Amygdala (tissue), 56 donors: ENCODE results near the gene CSPG4.
A peak's percentile ranks its signal among the peaks of the same experiment; 100 is the strongest.
"Not testable (repeated sequence)": the region's sequence is repeated elsewhere in the genome, so short reads cannot be mapped to it uniquely, and the experiment has no call there.

ENCODE experiments used
- DNase-seq, 56 donors: peaks; one replicate each; lab custom pipeline; 2025; lab: John Stamatoyannopoulos, UW

The CSPG4 gene

GRCh38 chr15:75712668-75713337, at the start of gene CSPG4:
Gene CSPG4 (minus strand): TSS chr15:75712848. CDS start chr15:75712755, 93 bp downstream.
- DNase-seq = peak in 2 of 56 donors; percentile 14 to 29

- DNase-seq = not testable (repeated sequence)
Measured at GRCh38 chr15:75762357-75762718, 49.7 kb upstream of the CSPG4 start.

- no peak for DNase-seq
Measured at GRCh38 chr15:75761446-75762356, 49.1 kb upstream of the CSPG4 start.

- no peak for DNase-seq
Measured at GRCh38 chr15:75760704-75761435, 48.2 kb upstream of the CSPG4 start.

- not testable (repeated sequence) for DNase-seq
Measured at GRCh38 chr15:75760131-75760520, 47.5 kb upstream of the CSPG4 start.

- no peak for DNase-seq
Measured at GRCh38 chr15:75759416-75760130, 46.9 kb upstream of the CSPG4 start.

- DNase-seq = peak in 55 of 56 donors; percentile 12 to 92 (median 72)
Measured at GRCh38 chr15:75758071-75758872, 45.6 kb upstream of the CSPG4 start.

GRCh38 chr15:75754871-75755270, 42.2 kb upstream of the CSPG4 start:
- not testable (repeated sequence) for DNase-seq

- no peak for DNase-seq
Measured at GRCh38 chr15:75753145-75753544, 40.5 kb upstream of the CSPG4 start.

- DNase-seq = no peak
Measured at GRCh38 chr15:75751891-75752290, 39.2 kb upstream of the CSPG4 start.

- DNase-seq = no peak
Measured at GRCh38 chr15:75751116-75751875, 38.6 kb upstream of the CSPG4 start.

- no peak for DNase-seq
Measured at GRCh38 chr15:75750261-75751050, 37.8 kb upstream of the CSPG4 start.

GRCh38 chr15:75749820-75750219, 37.2 kb upstream of the CSPG4 start:
- DNase-seq = no peak

- not testable (repeated sequence) for DNase-seq
Measured at GRCh38 chr15:75748882-75749281, 36.2 kb upstream of the CSPG4 start.

GRCh38 chr15:75747121-75747520, 34.5 kb upstream of the CSPG4 start:
- not testable (repeated sequence) for DNase-seq

- no peak for DNase-seq
Measured at GRCh38 chr15:75745305-75745704, 32.7 kb upstream of the CSPG4 start.

GRCh38 chr15:75742346-75742745, 29.7 kb upstream of the CSPG4 start:
- DNase-seq = not testable (repeated sequence)

- no peak for DNase-seq
Measured at GRCh38 chr15:75739791-75740190, 27.1 kb upstream of the CSPG4 start.
